Keratinocyte (primary cell): ENCODE measurements around the gene BPIFA1. TPM values are rescaled to one million over a fixed set of nuclear protein-coding genes. Genes with fewer than 3 reads are reported as not detected.

Experiments
- DNase-seq: peaks from one replicate; pipeline ENCODE4 v3.0.0-alpha.2; 2011; ENCODE audit warnings: low read depth, missing footprints, low spot score
- FAIRE-seq: peaks from 2 replicates; lab custom pipeline; 2011; peaks lifted over from hg19 to GRCh38; lab: Jason Lieb, UNC
- H2AFZ ChIP-seq: 2 replicates; pipeline ENCODE4 v1.6.0; 2012; ENCODE audit warnings: low read length, control low read depth, inconsistent platforms; ENCODE audit not compliant: control insufficient read depth
- H3K27ac ChIP-seq: 2 replicates; pipeline ENCODE4 v1.5.1; 2011; ENCODE audit warnings: low read length; ENCODE audit not compliant: control insufficient read depth, insufficient read depth
- H3K27me3 ChIP-seq: 3 replicates; pipeline ENCODE4 v1.6.0; 2011; ENCODE audit warnings: low read length; ENCODE audit not compliant: control insufficient read depth, insufficient read depth; ENCODE audit errors: extremely low read depth
- H3K36me3 ChIP-seq, 2 experiments: 2 replicates in 1 of 2; 3 replicates in 1 of 2; pipeline ENCODE4 v1.5.1; 2011; ENCODE audit warnings: low read length in 2 of 2, mild to moderate bottlenecking in 1 of 2; ENCODE audit not compliant: control insufficient read depth in 2 of 2, insufficient read depth in 2 of 2; ENCODE audit errors: extremely low read depth in 1 of 2
- H3K4me1 ChIP-seq: 3 replicates; pipeline ENCODE4 v1.5.1; 2011; ENCODE audit warnings: low read length; ENCODE audit not compliant: control insufficient read depth, insufficient read depth; ENCODE audit errors: extremely low read depth
- H3K4me2 ChIP-seq: 3 replicates; pipeline ENCODE4 v1.6.0; 2011; ENCODE audit warnings: low read depth, low read length; ENCODE audit not compliant: control insufficient read depth, insufficient read depth; ENCODE audit errors: extremely low read depth
- H3K4me3 ChIP-seq, 3 experiments: fragments of 200-600 bp in 1 of 3; sonication (generic) in 1 of 3; 2 replicates in 2 of 3; 3 replicates in 1 of 3; pipeline ENCODE4 v1.5.1; 2011 to 2016; ENCODE audit warnings: low read length in 3 of 3, mild to moderate bottlenecking in 3 of 3, control low read depth in 2 of 3, inconsistent platforms in 1 of 3, low read depth in 1 of 3, mixed read lengths in 1 of 3, mixed run types in 1 of 3, moderate library complexity in 1 of 3; ENCODE audit not compliant: control insufficient read depth in 2 of 3, insufficient read depth in 2 of 3; ENCODE audit errors: extremely low read depth in 1 of 3
- H3K79me2 ChIP-seq: 2 replicates; pipeline ENCODE4 v1.6.0; 2012; ENCODE audit warnings: low read length; ENCODE audit not compliant: control insufficient read depth, insufficient read depth
- H3K9ac ChIP-seq: 3 replicates; pipeline ENCODE4 v1.6.0; 2011; ENCODE audit warnings: low read length; ENCODE audit not compliant: control insufficient read depth, insufficient read depth; ENCODE audit errors: extremely low read depth
- H3K9me1 ChIP-seq: 3 replicates; pipeline ENCODE4 v1.6.0; 2011; ENCODE audit warnings: low read length; ENCODE audit not compliant: control insufficient read depth, insufficient read depth; ENCODE audit errors: extremely low read depth
- H3K9me3 ChIP-seq: 2 replicates; pipeline ENCODE4 v1.5.1; 2012; ENCODE audit warnings: low read depth, low read length; ENCODE audit not compliant: control insufficient read depth
- H4K20me1 ChIP-seq: 3 replicates; pipeline ENCODE4 v1.6.0; 2011; ENCODE audit warnings: low read length; ENCODE audit not compliant: control insufficient read depth, insufficient read depth; ENCODE audit errors: extremely low read depth
- EZH2 ChIP-seq: IDR thresholded peaks from one replicate; pipeline ENCODE4 v1.6.1; 2012; ENCODE audit warnings: inconsistent platforms, mild to moderate bottlenecking, low read length, moderate library complexity
- dilution Hi-C: fragments of 300-500 bp; cut with MboI; formaldehyde crosslinking; loops from one replicate; pipeline ENCODE4 v1.7.0; 2020; ENCODE audit warnings: low sequenced_read_pairs; ENCODE audit not compliant: extremely low pct_ligation_motif_present
- polyA plus RNA-seq, 5 experiments: library from polyadenylated mRNA; depleted of rRNA in 3 of 5; stranded (reverse) in 3 of 5; stranded (forward) in 1 of 5; unstranded in 1 of 5; fragments of >200 nt; gene quantifications; 1 replicate in 1 of 5; 2 replicates in 3 of 5; 3 replicates in 1 of 5; pipeline versions ENCODE4 v1.2.1 to v1.2.3, GENCODE V29; 2011 to 2012; ENCODE audit warnings: missing spikeins in 2 of 5, low read depth in 1 of 5, low replicate concordance in 1 of 5
- TF ChIP-seq, protein P1 (sequence below), 3 experiments: IDR thresholded peaks in 1 of 3; conservative IDR thresholded peaks in 1 of 3; optimal IDR thresholded peaks in 1 of 3; 2 replicates in 2 of 3; 3 replicates in 1 of 3; pipeline versions ENCODE3 to v1.5.1; 2011; ENCODE audit warnings: low read length in 3 of 3, mild to moderate bottlenecking in 3 of 3, moderate library complexity in 2 of 3, control low read depth in 1 of 3, inconsistent platforms in 1 of 3; ENCODE audit not compliant: insufficient read depth in 2 of 3; ENCODE audit errors: extremely low read depth in 1 of 3

Gene BPIFA1
- polyA plus RNA-seq, 1 donor (not counting 4 experiments of a cell fraction or from before 2014, with no cell fraction given) = not detected

DNA sequence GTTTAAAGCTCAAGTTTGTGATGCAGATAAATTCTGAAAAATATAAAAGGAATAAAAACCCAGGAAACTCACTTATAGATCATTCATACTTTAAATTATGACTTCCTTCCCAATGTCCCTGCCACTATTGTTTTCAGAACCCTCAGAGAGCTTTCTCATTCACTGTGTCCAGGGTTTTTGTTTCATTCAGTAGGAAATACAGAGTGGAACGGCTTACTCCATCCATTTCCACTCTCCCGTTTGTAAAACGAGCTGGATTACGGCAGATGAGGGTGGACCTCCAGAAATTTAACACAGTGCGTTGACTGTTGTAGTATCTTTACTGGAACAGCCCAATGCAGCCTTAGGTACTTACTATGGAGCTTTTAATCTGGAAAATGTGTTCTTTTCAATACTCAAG is 23.6 kb downstream of the BPIFA1 start:
- Histone ChIP-seq H3K79me2 (no peaks in the 10 kb centered on the region), H2AFZ (no peak overlapping the region), H3K9ac (no peak overlapping the region), H3K4me1 (no peaks in the 10 kb centered on the region), H4K20me1 (no peaks in the 10 kb centered on the region), H3K27ac (no peak overlapping the region), H3K36me3 (no peaks in the 10 kb centered on the region), H3K27me3 (peaks cover 4% of the 10 kb centered on the region), H3K4me3 (no peak overlapping the region), H3K9me1 (no peaks in the 10 kb centered on the region), H3K4me2 (no peak overlapping the region), H3K9me3 (no peaks in the 10 kb centered on the region)
- FAIRE-seq = no peak
- TF ChIP-seq EZH2 = no peak
- TF ChIP-seq, protein P1, sequence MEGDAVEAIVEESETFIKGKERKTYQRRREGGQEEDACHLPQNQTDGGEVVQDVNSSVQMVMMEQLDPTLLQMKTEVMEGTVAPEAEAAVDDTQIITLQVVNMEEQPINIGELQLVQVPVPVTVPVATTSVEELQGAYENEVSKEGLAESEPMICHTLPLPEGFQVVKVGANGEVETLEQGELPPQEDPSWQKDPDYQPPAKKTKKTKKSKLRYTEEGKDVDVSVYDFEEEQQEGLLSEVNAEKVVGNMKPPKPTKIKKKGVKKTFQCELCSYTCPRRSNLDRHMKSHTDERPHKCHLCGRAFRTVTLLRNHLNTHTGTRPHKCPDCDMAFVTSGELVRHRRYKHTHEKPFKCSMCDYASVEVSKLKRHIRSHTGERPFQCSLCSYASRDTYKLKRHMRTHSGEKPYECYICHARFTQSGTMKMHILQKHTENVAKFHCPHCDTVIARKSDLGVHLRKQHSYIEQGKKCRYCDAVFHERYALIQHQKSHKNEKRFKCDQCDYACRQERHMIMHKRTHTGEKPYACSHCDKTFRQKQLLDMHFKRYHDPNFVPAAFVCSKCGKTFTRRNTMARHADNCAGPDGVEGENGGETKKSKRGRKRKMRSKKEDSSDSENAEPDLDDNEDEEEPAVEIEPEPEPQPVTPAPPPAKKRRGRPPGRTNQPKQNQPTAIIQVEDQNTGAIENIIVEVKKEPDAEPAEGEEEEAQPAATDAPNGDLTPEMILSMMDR (optimal IDR thresholded peaks at IDR 0.05 in 1 of 3, IDR thresholded peaks at IDR 0.05 in 1 of 3, conservative IDR thresholded peaks at IDR 0.05 in 1 of 3; ENCODE audit: extremely low read depth in 1 of 3, insufficient read depth in 2 of 3, low read length in 3 of 3) = no peak
- dilution Hi-C loops = no loop called here
- DNase-seq = no peak

DNA sequence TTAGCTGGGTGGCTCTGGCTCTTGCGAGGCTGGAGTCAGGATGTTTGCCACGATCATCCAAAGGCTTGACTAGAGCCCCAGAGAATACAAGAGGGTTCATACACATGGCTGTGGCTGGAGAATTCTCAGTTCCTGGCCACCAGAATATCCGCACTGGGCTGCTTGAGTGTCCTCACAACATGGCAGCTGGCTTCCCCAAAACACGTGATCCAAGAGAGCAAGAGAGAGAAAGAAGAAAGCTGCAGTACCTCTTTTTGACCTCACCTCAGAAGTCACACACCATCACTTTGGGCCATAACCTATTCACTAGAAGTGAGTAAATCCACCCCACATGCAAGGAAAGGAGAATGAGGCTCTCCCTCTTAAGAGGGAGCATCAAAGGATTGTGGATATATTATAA is 25.7 kb downstream of the BPIFA1 start:
- TF ChIP-seq EZH2 = no peak
- TF ChIP-seq, protein P1 (optimal IDR thresholded peaks at IDR 0.05 in 1 of 3, IDR thresholded peaks at IDR 0.05 in 1 of 3, conservative IDR thresholded peaks at IDR 0.05 in 1 of 3; ENCODE audit: extremely low read depth in 1 of 3, insufficient read depth in 2 of 3, low read length in 3 of 3) = no peak
- no peak for FAIRE-seq
- H3K27ac ChIP-seq = no peak overlapping the region

More for the DNA sequence above, 25.7 kb downstream of the BPIFA1 start:
- Histone ChIP-seq H3K36me3 (no peaks in the 10 kb centered on the region), H3K4me1 (no peaks in the 10 kb centered on the region), H4K20me1 (no peaks in the 10 kb centered on the region), H3K27me3 (peaks cover 4% of the 10 kb centered on the region), H2AFZ (no peak overlapping the region), H3K4me2 (no peak overlapping the region), H3K79me2 (no peaks in the 10 kb centered on the region), H3K4me3 (no peak overlapping the region), H3K9me1 (no peaks in the 10 kb centered on the region), H3K9me3 (no peaks in the 10 kb centered on the region), H3K9ac (no peak overlapping the region)
- no peak for DNase-seq
- dilution Hi-C loops = no loop called here
